ENCODE results near the gene PASD1.
"Not testable (repeated sequence)": the region's sequence is repeated elsewhere in the genome, so short reads cannot be mapped to it uniquely, and the experiment has no call there.

The PASD1 gene

DNA sequence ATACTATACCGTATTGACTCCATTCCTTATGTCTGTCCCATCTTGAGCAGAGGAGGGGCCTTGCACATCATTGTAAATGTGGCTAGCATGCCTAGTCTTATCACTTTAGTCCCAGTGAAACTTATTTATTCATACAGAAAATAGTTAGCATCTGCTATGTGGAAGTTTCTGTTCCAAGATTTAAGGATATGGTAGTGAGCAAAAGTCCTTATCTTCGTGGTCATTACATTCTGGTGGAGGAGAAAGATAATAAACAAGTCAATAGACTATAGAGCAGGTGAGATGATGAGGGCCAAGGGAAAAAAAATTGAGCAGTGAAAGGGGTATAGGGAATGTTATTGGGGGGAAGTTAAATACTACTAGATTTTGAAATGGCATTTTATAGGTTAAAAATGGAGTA, 68.3 kb downstream of the PASD1 start:
- DNase-seq: no peak

GRCh38 chrX:151633157-151633556, 69.7 kb downstream of the PASD1 start:
- DNase-seq: no peak

DNA sequence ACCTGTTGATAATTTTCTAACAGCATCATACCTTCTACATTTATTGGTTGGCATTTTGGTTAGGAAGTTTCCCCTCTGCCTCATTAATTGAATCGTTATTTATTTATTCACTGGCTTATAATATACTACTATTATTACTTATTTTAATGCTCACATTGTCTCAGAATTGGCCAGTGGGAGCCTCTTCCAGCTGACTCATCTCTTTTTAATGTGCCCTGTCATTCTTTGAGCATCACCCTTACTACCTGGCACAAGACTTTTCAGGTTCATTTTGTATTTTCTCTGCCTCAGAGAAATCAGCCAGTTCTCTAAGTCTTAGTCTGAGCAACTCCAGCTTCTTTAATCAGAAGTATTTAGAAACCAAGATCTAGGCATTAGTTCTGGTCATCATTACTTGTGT, 71.5 kb downstream of the PASD1 start:
- no peak for DNase-seq

GRCh38 chrX:151641564-151641963, 78.1 kb downstream of the PASD1 start:
- no peak for DNase-seq

GRCh38 chrX:151675121-151675746, 111.8 kb downstream of the PASD1 start:
- no peak for DNase-seq

DNA sequence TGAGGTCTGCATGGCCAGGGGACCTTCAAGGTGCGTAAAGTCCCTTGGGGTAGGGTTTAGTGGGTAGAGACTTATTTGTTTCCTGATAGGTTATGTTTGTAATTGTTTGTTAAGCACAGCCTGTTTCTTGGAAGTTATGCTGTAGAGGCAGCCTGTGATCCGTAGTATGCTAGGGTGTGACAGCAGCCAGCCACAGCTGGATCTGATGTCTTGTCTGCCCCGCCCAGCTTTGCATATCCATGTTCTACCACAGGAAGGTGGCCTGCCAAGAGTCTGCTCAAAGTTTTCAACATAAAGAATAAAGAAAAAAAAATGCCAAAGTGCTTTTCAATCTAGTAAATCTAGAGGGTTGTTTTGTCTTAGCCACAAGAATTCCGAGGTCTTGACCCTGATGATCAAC, 112.7 kb downstream of the PASD1 start:
- no peak for DNase-seq

- no peak for DNase-seq
Measured at GRCh38 chrX:151679798-151680402, 116.4 kb downstream of the PASD1 start.

GRCh38 chrX:151680805-151681204, 117.3 kb downstream of the PASD1 start:
- peak; percentile 20 to 46 for DNase-seq

DNA sequence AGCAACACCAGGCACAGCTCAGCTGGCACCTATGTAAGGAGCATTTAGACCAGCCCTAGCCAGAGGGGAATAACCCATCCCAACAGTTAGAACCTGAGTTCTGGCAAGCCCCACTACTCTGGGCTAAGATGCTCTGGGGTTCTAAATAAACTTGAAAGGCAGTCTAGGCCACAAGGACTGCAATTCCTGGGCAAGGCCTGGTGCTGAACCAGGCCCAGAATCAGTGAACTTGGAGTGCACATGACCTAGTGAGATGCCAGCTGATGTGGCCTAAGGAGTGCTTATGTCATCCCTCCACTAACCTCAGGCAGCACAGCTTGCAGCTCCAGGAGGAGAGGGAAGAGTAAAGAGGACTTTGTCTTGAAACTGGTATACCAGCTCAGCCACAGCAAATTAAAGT, 124.2 kb downstream of the PASD1 start:
- DNase-seq: no peak

DNA sequence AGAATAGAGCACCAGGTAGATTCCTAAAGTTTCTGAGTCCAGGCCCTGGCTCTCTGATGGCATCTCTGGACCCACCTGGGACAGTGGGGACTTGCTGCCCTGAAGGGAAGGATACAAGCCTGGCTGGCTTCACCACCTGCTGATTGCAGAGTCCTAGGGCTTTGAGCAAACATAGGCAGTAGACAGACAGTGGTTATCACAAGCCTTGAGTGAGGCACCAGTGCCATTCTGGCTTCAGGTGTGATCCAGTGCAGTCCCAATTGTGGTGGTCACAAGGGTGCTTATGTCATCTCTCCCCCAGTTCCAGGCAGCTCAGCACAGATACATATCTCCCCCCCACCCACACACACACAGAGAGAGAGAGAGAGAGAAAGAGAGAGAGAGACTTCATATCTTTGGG, 125.2 kb downstream of the PASD1 start:
- no peak for DNase-seq

DNA sequence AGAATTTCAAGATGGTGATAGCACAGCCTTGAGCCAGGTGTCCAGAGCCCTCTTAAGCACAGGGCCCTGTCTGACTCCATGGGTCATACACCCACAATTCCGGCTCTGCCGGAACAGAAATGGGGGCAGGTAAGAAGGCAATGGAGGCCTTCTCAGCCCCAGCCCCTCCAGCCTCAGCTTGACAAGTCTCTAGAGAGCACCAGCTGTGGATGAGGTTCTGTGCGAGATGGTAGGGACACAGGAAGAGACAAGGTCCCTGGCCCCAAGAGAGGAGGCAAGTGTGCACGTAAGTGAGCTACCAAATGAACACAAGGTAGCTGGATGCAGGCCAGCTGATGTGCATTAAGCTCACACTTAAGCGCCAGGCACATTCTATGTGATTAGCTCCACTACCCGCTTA, 129.3 kb downstream of the PASD1 start:
- DNase-seq: no peak

- DNase-seq: no peak
Measured at GRCh38 chrX:151694121-151694520, 130.6 kb downstream of the PASD1 start.

DNA sequence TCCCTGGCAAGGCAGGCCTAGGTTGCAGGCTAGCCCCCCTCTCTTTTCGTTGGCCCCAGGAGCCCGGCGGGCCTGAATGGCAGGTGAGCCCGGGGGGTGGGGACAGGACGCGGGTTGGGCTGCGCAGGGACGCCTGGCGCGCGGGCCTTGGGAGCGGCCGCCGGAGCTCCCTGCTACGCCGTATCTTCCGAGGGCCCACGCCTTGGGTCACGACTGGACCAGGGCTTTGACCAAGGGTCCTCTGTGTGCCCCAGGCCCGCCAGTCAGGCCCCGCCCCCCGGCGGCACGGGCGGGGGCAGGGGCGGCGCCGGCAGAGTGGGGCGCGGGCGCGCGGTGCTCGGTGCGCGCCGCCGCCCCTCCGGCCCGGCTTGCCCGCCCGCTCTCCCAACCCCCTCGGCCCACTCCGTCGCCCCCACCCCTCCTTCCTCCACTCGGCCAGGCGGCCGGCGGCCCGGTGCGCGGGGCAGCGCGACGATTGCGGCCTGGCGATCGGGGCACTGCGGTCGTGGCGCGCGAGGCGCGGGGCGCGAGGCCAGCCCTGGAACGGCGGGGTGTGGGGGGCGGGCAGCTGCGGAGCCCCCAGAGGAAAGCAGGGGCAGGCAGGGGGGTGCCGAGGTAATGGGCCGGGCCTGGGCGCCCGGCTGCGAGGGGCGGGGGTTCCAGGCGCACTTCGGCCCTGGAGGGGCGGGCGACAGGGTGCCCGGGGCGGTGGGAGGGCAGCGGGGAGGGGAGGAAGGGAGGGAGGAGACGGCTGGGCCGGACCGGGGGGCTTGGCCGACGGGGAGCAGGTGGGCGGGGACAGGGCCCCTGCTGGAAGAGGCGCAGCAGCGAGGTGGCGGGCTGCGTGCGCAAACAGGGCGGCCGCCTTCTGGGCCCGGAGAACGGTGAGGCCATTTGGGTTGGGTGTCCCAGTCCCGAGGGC, 131.4 kb downstream of the PASD1 start, which contains the start of gene PRRG3:
PRRG3 (plus strand) TSS at position 798 of the 922 bp plus-strand sequence. CDS start 3,357 bp downstream, outside the sequence.
- DNase-seq: no peak

GRCh38 chrX:151695583-151696340, 132.3 kb downstream of the PASD1 start:
- no peak for DNase-seq

GRCh38 chrX:151697082-151697481, 133.6 kb downstream of the PASD1 start:
- not testable (repeated sequence) for DNase-seq

GRCh38 chrX:151697522-151697921, 134.0 kb downstream of the PASD1 start:
- no peak for DNase-seq

- no peak for DNase-seq
Measured at GRCh38 chrX:151698485-151698884, 135.0 kb downstream of the PASD1 start.

DNA sequence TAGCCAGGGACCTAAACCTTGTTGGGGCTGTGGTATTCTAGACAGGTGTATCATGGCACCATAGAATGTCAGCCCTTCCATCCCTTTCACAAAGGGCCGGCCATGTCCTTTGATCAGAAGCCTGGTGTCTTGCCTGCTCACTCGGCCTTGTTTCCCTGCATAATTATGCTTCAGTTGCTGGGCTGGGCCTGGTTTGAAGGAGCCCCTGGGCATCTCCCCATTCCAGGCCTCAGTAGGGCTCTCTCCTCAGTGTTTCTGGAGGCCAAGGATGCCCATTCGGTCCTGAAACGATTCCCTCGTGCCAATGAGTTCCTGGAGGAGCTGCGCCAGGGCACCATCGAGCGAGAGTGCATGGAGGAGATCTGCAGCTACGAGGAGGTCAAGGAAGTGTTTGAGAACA, 136.3 kb downstream of the PASD1 start:
- DNase-seq: no peak

DNA sequence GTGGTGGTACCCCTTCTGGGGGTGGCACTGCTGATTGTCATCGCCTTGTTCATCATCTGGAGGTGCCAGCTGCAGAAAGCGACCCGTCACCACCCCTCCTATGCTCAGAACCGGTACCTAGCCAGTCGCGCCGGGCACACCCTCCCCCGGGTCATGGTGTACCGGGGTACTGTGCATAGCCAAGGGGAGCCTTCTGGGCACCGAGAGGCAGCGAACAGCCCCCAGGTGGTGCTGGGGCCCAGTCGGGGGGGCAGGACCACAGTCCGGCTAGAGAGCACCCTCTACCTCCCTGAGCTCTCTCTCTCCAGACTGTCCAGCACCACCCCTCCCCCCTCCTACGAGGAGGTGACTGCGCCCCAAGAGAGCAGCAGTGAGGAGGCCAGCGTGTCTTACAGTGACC, 137.1 kb downstream of the PASD1 start:
- DNase-seq: no peak

DNA sequence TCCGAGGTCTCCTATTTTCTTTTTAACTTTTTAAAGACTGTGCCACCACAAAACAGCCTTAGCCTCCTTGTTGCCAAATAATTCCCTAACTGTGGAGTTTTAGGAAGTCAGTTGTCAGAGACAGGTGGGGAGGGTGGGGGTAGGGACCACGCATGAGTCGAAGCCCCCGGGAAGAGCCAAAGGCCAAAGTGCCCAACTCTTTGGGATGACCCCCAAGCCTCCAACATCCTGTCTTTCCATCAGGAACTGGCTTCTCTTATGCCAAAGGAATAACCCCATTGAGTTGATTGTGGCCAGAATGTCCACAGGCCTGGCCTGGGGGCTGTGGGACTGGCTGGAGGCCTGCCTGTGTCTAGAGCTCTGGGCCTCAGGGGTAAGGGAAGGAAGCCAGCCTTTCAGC, 137.6 kb downstream of the PASD1 start:
- DNase-seq: no peak

DNA sequence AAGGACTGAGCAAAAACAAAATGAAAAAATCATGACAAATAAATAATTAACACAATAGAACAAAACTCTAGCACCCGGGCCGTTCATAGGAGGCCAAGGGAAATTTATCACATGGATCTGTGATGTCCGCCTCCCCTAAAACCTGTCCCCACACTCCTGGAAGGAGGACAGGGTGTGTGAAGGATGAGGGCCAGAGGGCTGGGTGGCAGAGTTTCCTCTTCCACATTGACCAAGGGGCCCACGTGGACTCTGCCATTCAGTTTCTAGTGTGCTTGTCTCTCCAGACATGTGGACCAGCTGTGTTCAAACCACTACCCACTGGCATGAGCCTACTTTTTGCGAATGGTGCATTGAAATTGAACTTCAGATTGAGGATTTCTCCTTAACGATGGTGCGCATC, 138.1 kb downstream of the PASD1 start:
- DNase-seq: no peak

DNA sequence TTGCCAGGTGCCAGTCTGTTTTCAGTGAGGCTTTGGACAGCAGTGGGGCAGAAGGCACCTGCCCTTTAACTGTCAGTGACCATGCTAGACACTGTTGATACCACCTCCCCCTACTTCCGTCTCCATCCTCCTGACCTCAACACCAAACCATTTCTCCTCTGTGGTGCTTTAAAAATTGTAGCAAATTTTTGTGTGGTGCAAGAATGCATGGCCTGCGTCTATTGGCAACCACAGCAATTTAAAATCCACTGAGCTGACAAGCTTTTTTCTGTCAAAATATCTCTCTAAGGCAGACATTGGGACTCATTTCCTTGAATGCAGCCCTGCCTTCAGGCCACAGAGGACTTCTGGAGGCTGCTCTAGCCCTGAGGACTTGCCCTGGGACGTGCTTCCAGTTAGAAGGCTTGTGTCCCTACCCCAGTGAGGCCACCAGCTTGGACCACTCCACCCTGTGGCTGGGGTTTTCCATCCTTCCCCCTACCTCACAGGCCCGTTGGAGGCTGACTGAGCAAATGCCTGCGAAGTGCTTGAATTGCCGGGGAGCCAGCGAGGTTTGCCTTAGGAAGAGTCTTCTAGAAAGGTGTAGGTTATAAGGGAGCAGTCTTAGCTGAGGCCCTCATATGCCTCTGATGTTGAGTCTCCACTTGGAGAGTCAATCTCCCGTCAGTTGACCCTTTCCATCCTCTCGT, 138.7 kb downstream of the PASD1 start:
- no peak for DNase-seq
